NCI-H1092 treated with DMSO at 0.1 percent for 48 hours (cell line): ENCODE measurements around the gene KRT31.
"Not testable (repeated sequence)": the region's sequence is repeated elsewhere in the genome, so short reads cannot be mapped to it uniquely, and the experiment has no call there.

ENCODE experiments used
- DNase-seq: peaks from one replicate; lab custom pipeline; 2025; lab: John Stamatoyannopoulos, UW

Gene KRT31

GRCh38 chr17:41387670-41388069 is 9.7 kb downstream of the KRT31 start:
- DNase-seq, result no peak

- no peak for DNase-seq
Measured at GRCh38 chr17:41386227-41386626, 11.2 kb downstream of the KRT31 start.

- DNase-seq, result no peak
Measured at GRCh38 chr17:41383690-41384089, 13.7 kb downstream of the KRT31 start.

GRCh38 chr17:41382394-41382793 is 15.0 kb downstream of the KRT31 start:
- no peak for DNase-seq

GRCh38 chr17:41381943-41382342 is 15.5 kb downstream of the KRT31 start, which contains the start of gene KRT34:
TSS of gene KRT34 (minus strand) at chr17:41382306. CDS start at chr17:41382246, 60 bp downstream.
- DNase-seq, result not testable (repeated sequence)

- not testable (repeated sequence) for DNase-seq
Measured at GRCh38 chr17:41380091-41380490, 17.3 kb downstream of the KRT31 start.

GRCh38 chr17:41377546-41377945 is 19.9 kb downstream of the KRT31 start:
- no peak for DNase-seq

GRCh38 chr17:41369713-41370112 is 27.7 kb downstream of the KRT31 start, which contains the start of gene KRT33B:
TSS of gene KRT33B (minus strand) at chr17:41369813. CDS start at chr17:41369750, 63 bp downstream.
- DNase-seq, result no peak

- DNase-seq, result no peak
Measured at GRCh38 chr17:41369023-41369422, 28.4 kb downstream of the KRT31 start.

GRCh38 chr17:41367426-41368075 is 29.9 kb downstream of the KRT31 start:
- no peak for DNase-seq

- DNase-seq, result no peak
Measured at GRCh38 chr17:41366070-41366469, 31.3 kb downstream of the KRT31 start.

- no peak for DNase-seq
Measured at GRCh38 chr17:41363881-41364280, 33.5 kb downstream of the KRT31 start.

GRCh38 chr17:41360296-41360995 is 37.0 kb downstream of the KRT31 start:
- no peak for DNase-seq

GRCh38 chr17:41354536-41354935 is 42.9 kb downstream of the KRT31 start:
- DNase-seq, result no peak

GRCh38 chr17:41352597-41353366 is 44.6 kb downstream of the KRT31 start:
- no peak for DNase-seq

GRCh38 chr17:41351177-41351576 is 46.2 kb downstream of the KRT31 start:
- no peak for DNase-seq

GRCh38 chr17:41350381-41350878 is 47.0 kb downstream of the KRT31 start, which contains the start of gene KRT33A:
TSS of gene KRT33A (minus strand) at chr17:41350828. CDS start at chr17:41350767, 61 bp downstream.
- not testable (repeated sequence) for DNase-seq

GRCh38 chr17:41347869-41348760 is 49.3 kb downstream of the KRT31 start:
- no peak for DNase-seq

- DNase-seq, result not testable (repeated sequence)
Measured at GRCh38 chr17:41346421-41346820, 51.0 kb downstream of the KRT31 start.

- DNase-seq, result no peak
Measured at GRCh38 chr17:41345992-41346391, 51.4 kb downstream of the KRT31 start.
